Fibroblast of mammary gland (primary cell): ENCODE data around the gene PRDM15.
A peak's percentile ranks its signal among the peaks of the same experiment; 100 is the strongest.

Experiments
- DNase-seq: peaks from one replicate; pipeline ENCODE4 v3.0.0-alpha.2; 2010; ENCODE audit warnings: low read depth
- H3K4me3 ChIP-seq: 2 replicates; pipeline ENCODE4 v1.5.1; 2011; ENCODE audit warnings: low read depth, mild to moderate bottlenecking, low read length, moderate library complexity; ENCODE audit not compliant: control insufficient read depth
- CTCF ChIP-seq: conservative IDR thresholded peaks from 2 replicates; pipeline ENCODE4 v1.5.1; 2011; ENCODE audit warnings: low read depth, low read length, inconsistent platforms; ENCODE audit not compliant: control insufficient read depth, insufficient read depth

PRDM15 gene

GRCh38 chr21:41817877-41818855, 61.0 kb downstream of the PRDM15 start:
- DNase-seq = no peak
- H3K4me3 ChIP-seq = no peak overlapping the region
- TF ChIP-seq CTCF = no peak

GRCh38 chr21:41817228-41817627, 61.9 kb downstream of the PRDM15 start:
- DNase-seq = peak; percentile 81
- peak; percentile 88 for TF ChIP-seq CTCF

GRCh38 chr21:41816583-41817165, 62.5 kb downstream of the PRDM15 start:
- H3K4me3 ChIP-seq = no peak overlapping the region
- peak; percentile 67 for TF ChIP-seq CTCF
- peak; percentile 57 for DNase-seq

More at GRCh38 chr21:41817228-41817627, 61.9 kb downstream of the PRDM15 start:
- no peak overlapping the region for H3K4me3 ChIP-seq

- no peak for DNase-seq
- no peak for TF ChIP-seq CTCF
- H3K4me3 ChIP-seq = no peak overlapping the region
Observed at GRCh38 chr21:41815652-41816582, 63.2 kb downstream of the PRDM15 start.

GRCh38 chr21:41813226-41813625, 65.9 kb downstream of the PRDM15 start:
- no peak for TF ChIP-seq CTCF
- no peak overlapping the region for H3K4me3 ChIP-seq
- no peak for DNase-seq

- no peak for TF ChIP-seq CTCF
Observed at GRCh38 chr21:41812679-41813078, 66.5 kb downstream of the PRDM15 start.

More at GRCh38 chr21:41812679-41813078, 66.5 kb downstream of the PRDM15 start:
- no peak overlapping the region for H3K4me3 ChIP-seq
- DNase-seq = no peak
